GM12865 (cell line): Measurements from ENCODE around the gene PGBD2.
A peak's percentile ranks its signal among the peaks of the same experiment; 100 is the strongest.

Experiments
- DNase-seq: peaks from one replicate; pipeline ENCODE4 v3.0.0; 2010; ENCODE audit warnings: low read depth
- H3K4me3 ChIP-seq: 2 replicates; pipeline ENCODE4 v1.5.1; 2011; ENCODE audit warnings: mild to moderate bottlenecking, low read depth, low read length, control low read depth
- CTCF ChIP-seq: IDR thresholded peaks from 2 replicates; pipeline ENCODE4 v1.5.1; 2011; ENCODE audit warnings: low read length, control low read depth, low read depth, inconsistent platforms; ENCODE audit not compliant: insufficient read depth; ENCODE audit errors: missing control alignments

The PGBD2 gene

GRCh38 chr1:248906009-248906752, at the start of gene PGBD2:
PGBD2 (plus strand) TSS chr1:248906235; CDS start chr1:248913863, 7,628 bp downstream.
- peak within 1 kb of the TSS; percentile 70 for H3K4me3 ChIP-seq
- peak; percentile 97 for DNase-seq
- TF ChIP-seq CTCF, result peak; percentile 79

DNA sequence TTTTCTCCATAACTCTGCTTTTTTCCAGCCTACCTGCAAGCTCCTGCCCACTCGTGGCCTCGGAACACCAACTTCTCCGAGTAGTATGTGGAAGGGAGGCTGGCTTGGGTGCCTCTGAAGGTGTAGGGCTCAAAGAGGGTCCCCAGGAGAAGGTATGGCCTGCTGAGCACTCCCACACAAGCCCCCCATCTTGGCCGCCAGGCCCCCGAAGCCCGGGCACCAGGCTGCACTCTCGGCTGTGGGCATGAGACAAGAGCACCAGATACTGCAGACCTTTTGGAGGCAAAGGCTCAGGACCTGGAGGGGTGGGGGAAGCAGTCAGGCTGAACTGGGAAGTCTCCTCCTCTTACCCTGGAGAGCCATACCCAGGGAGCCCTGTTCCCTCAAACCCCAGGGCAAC, 48.8 kb upstream of the PGBD2 start:
- no peak for TF ChIP-seq CTCF
- H3K4me3 ChIP-seq, result peak overlapping the region; percentile 79

GRCh38 chr1:248857749-248858095, 48.3 kb upstream of the PGBD2 start:
- TF ChIP-seq CTCF, result no peak
- no peak for DNase-seq
- peak overlapping the region; percentile 79 for H3K4me3 ChIP-seq

More for the DNA sequence above, 48.8 kb upstream of the PGBD2 start:
- no peak for DNase-seq

- peak; percentile 73 for TF ChIP-seq CTCF
- peak; percentile 75 for DNase-seq
- peak overlapping the region; percentile 79 for H3K4me3 ChIP-seq
These were observed 47.7 kb upstream of the PGBD2 start for GRCh38 chr1:248858096-248858890.

- TF ChIP-seq CTCF, result no peak
These were observed 46.8 kb upstream of the PGBD2 start, which contains the start of gene ZNF692 for GRCh38 chr1:248858891-248859889. ZNF692 (minus strand) TSS chr1:248859085; CDS start chr1:248858309, 776 bp downstream.

GRCh38 chr1:248860007-248860406, 46.0 kb upstream of the PGBD2 start:
- no peak for DNase-seq
- H3K4me3 ChIP-seq, result no peak overlapping the region; the same call in 1 of the 2 replicates
- no peak for TF ChIP-seq CTCF

More at GRCh38 chr1:248858891-248859889, 46.8 kb upstream of the PGBD2 start, which contains the start of gene ZNF692:
- peak within 1 kb of the TSS; percentile 94 for H3K4me3 ChIP-seq
- DNase-seq, result peak; percentile 99
